Measurements from ENCODE around the gene RPS6KB1.
"Not testable (repeated sequence)": the region's sequence is repeated elsewhere in the genome, so short reads cannot be mapped to it uniquely, and the experiment has no call there.

The RPS6KB1 gene

GRCh38 chr17:59964482-59965328 lies 71.8 kb downstream of the RPS6KB1 start, which contains the start of gene RNFT1:
TSS of gene RNFT1 (minus strand) at chr17:59964740. CDS start at chr17:59964663, 77 bp downstream.
- peak; percentile 32 for DNase-seq (ENCODE audit: extremely low read depth, low read depth)

GRCh38 chr17:59971771-59972170 lies 78.8 kb downstream of the RPS6KB1 start:
- DNase-seq (ENCODE audit: extremely low read depth, low read depth) = not testable (repeated sequence)

More at GRCh38 chr17:59964482-59965328, 71.8 kb downstream of the RPS6KB1 start, which contains the start of gene RNFT1:
- no peak for TF ChIP-seq CTCF (IDR thresholded peaks at IDR 0.05; ENCODE audit: low read depth, low read length)

DNA sequence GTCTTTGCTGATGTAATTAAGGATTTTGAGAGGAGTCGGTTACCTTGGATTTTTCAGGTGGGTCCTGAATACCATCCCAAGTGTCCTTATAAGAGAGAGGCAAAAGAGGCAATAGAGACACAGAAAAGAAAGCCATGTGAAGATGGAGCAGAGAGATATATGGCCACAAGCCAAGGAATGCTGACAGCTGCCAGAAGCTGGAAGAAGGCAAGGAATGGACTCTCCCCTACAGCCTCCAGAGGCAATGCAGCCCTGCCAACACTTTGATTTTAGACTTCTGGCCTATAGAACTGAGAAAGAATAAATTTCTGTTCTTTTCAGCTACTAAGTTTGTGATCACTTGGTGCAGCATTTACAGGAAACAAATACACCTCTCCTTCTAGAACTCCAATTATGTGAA lies 79.9 kb downstream of the RPS6KB1 start:
- TF ChIP-seq CTCF (IDR thresholded peaks at IDR 0.05; ENCODE audit: low read depth, low read length) = no peak
- no peak for DNase-seq (ENCODE audit: extremely low read depth, low read depth)

DNA sequence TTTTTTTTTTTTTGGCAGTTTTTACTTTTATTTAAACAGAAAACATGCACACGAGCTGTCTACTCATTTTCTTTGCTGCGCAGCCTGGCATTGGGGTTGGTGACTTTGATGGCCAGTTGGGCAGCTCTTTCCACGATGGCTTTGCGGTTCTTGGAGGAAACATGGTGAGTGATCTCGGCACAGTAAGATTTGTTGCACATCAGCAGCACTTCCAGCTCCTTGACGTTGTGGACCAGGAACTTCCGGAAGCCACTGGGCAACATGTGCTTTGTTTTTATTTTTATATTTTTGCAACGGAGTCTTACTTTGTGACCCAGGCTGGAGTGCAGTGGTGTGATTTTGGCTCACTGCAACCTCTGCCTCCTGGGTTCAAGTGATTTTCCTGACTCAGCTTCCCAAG lies 80.6 kb downstream of the RPS6KB1 start:
- DNase-seq (ENCODE audit: extremely low read depth, low read depth) = not testable (repeated sequence)

GRCh38 chr17:59975166-59975565 lies 82.2 kb downstream of the RPS6KB1 start:
- not testable (repeated sequence) for DNase-seq (ENCODE audit: extremely low read depth, low read depth)

- not testable (repeated sequence) for DNase-seq (ENCODE audit: extremely low read depth, low read depth)
These were observed 103.7 kb downstream of the RPS6KB1 start for GRCh38 chr17:59996608-59997007.

All from AG09319 (cell line).